Keratinocyte (primary cell): ENCODE results near the gene RHOF. TPM values are rescaled to one million over a fixed set of nuclear protein-coding genes. Genes with fewer than 3 reads are reported as not detected.

Source experiments
- DNase-seq: peaks from one replicate; pipeline ENCODE4 v3.0.0-alpha.2; 2011; ENCODE audit warnings: low read depth, missing footprints, low spot score
- FAIRE-seq: peaks from 2 replicates; lab custom pipeline; 2011; peaks lifted over from hg19 to GRCh38; lab: Jason Lieb, UNC
- H2AFZ ChIP-seq: 2 replicates; pipeline ENCODE4 v1.6.0; 2012; ENCODE audit warnings: low read length, control low read depth, inconsistent platforms; ENCODE audit not compliant: control insufficient read depth
- H3K27ac ChIP-seq: 2 replicates; pipeline ENCODE4 v1.5.1; 2011; ENCODE audit warnings: low read length; ENCODE audit not compliant: control insufficient read depth, insufficient read depth
- H3K27me3 ChIP-seq: 3 replicates; pipeline ENCODE4 v1.6.0; 2011; ENCODE audit warnings: low read length; ENCODE audit not compliant: control insufficient read depth, insufficient read depth; ENCODE audit errors: extremely low read depth
- H3K36me3 ChIP-seq, 2 experiments: 2 replicates in 1 of 2; 3 replicates in 1 of 2; pipeline ENCODE4 v1.5.1; 2011; ENCODE audit warnings: low read length in 2 of 2, mild to moderate bottlenecking in 1 of 2; ENCODE audit not compliant: control insufficient read depth in 2 of 2, insufficient read depth in 2 of 2; ENCODE audit errors: extremely low read depth in 1 of 2
- H3K4me1 ChIP-seq: 3 replicates; pipeline ENCODE4 v1.5.1; 2011; ENCODE audit warnings: low read length; ENCODE audit not compliant: control insufficient read depth, insufficient read depth; ENCODE audit errors: extremely low read depth
- H3K4me2 ChIP-seq: 3 replicates; pipeline ENCODE4 v1.6.0; 2011; ENCODE audit warnings: low read depth, low read length; ENCODE audit not compliant: control insufficient read depth, insufficient read depth; ENCODE audit errors: extremely low read depth
- H3K4me3 ChIP-seq, 3 experiments: fragments of 200-600 bp in 1 of 3; sonication (generic) in 1 of 3; 2 replicates in 2 of 3; 3 replicates in 1 of 3; pipeline ENCODE4 v1.5.1; 2011 to 2016; ENCODE audit warnings: low read length in 3 of 3, mild to moderate bottlenecking in 3 of 3, control low read depth in 2 of 3, inconsistent platforms in 1 of 3, low read depth in 1 of 3, mixed read lengths in 1 of 3, mixed run types in 1 of 3, moderate library complexity in 1 of 3; ENCODE audit not compliant: control insufficient read depth in 2 of 3, insufficient read depth in 2 of 3; ENCODE audit errors: extremely low read depth in 1 of 3
- H3K79me2 ChIP-seq: 2 replicates; pipeline ENCODE4 v1.6.0; 2012; ENCODE audit warnings: low read length; ENCODE audit not compliant: control insufficient read depth, insufficient read depth
- H3K9ac ChIP-seq: 3 replicates; pipeline ENCODE4 v1.6.0; 2011; ENCODE audit warnings: low read length; ENCODE audit not compliant: control insufficient read depth, insufficient read depth; ENCODE audit errors: extremely low read depth
- H3K9me1 ChIP-seq: 3 replicates; pipeline ENCODE4 v1.6.0; 2011; ENCODE audit warnings: low read length; ENCODE audit not compliant: control insufficient read depth, insufficient read depth; ENCODE audit errors: extremely low read depth
- H3K9me3 ChIP-seq: 2 replicates; pipeline ENCODE4 v1.5.1; 2012; ENCODE audit warnings: low read depth, low read length; ENCODE audit not compliant: control insufficient read depth
- H4K20me1 ChIP-seq: 3 replicates; pipeline ENCODE4 v1.6.0; 2011; ENCODE audit warnings: low read length; ENCODE audit not compliant: control insufficient read depth, insufficient read depth; ENCODE audit errors: extremely low read depth
- EZH2 ChIP-seq: IDR thresholded peaks from one replicate; pipeline ENCODE4 v1.6.1; 2012; ENCODE audit warnings: inconsistent platforms, mild to moderate bottlenecking, low read length, moderate library complexity
- dilution Hi-C: fragments of 300-500 bp; cut with MboI; formaldehyde crosslinking; loops from one replicate; pipeline ENCODE4 v1.7.0; 2020; ENCODE audit warnings: low sequenced_read_pairs; ENCODE audit not compliant: extremely low pct_ligation_motif_present
- polyA plus RNA-seq, 5 experiments: library from polyadenylated mRNA; depleted of rRNA in 3 of 5; stranded (reverse) in 3 of 5; stranded (forward) in 1 of 5; unstranded in 1 of 5; fragments of >200 nt; gene quantifications; 1 replicate in 1 of 5; 2 replicates in 3 of 5; 3 replicates in 1 of 5; pipeline versions ENCODE4 v1.2.1 to v1.2.3, GENCODE V29; 2011 to 2012; ENCODE audit warnings: missing spikeins in 2 of 5, low read depth in 1 of 5, low replicate concordance in 1 of 5
- TF ChIP-seq, protein P1 (sequence below), 3 experiments: IDR thresholded peaks in 1 of 3; conservative IDR thresholded peaks in 1 of 3; optimal IDR thresholded peaks in 1 of 3; 2 replicates in 2 of 3; 3 replicates in 1 of 3; pipeline versions ENCODE3 to v1.5.1; 2011; ENCODE audit warnings: low read length in 3 of 3, mild to moderate bottlenecking in 3 of 3, moderate library complexity in 2 of 3, control low read depth in 1 of 3, inconsistent platforms in 1 of 3; ENCODE audit not compliant: insufficient read depth in 2 of 3; ENCODE audit errors: extremely low read depth in 1 of 3

Gene RHOF
- polyA plus RNA-seq, 1 donor (not counting 4 experiments of a cell fraction or from before 2014, with no cell fraction given), result 2.8 TPM

DNA sequence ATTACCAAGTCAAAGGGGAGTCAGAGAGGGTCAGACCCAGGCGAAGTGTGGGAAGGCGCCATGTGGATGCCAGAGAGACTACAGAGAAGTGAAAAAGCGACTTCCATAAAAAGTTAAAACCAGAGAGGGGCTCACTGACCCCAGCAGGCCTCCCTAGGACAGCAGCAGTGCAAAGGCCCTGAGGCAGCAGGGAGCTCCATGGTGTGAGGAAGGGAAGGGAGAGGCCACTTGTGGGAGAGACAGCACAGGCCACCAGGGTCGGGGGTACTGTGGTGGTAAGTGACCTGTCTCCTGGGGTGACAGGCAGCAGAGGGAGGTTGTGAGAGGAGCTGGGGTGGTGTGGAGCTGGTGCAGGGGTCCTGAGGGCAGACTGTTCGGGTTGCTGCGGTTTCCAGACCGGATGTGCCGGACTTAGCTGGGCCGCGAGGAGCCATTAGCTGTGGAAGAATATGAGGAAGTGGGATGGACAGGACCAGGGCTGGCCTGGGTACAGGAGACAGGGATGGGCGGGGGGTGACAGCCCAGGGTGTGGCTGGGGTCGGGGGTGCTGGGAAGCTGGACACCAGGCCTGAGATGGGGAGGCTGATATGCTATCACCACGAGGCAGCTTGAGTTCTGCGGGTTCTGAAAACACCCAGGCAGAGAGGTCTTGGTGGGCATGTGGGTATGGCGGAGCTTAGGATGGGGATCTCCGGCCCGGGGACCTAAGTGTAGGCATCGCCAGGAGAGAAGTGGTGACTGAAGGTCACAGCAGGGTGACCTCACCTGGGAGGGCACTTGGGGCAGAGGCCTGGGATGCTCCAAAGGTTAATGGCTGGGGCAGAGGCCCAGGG lies 33.0 kb upstream of the RHOF start:
- FAIRE-seq, result no peak
- dilution Hi-C loops, result no loop called here
- H3K36me3 ChIP-seq, result peaks cover 37 to 42% of the 10 kb centered on the region in 2 experiments

GRCh38 chr12:121825041-121825523 lies 31.6 kb upstream of the RHOF start:
- no peak for TF ChIP-seq EZH2
- TF ChIP-seq, protein P1, sequence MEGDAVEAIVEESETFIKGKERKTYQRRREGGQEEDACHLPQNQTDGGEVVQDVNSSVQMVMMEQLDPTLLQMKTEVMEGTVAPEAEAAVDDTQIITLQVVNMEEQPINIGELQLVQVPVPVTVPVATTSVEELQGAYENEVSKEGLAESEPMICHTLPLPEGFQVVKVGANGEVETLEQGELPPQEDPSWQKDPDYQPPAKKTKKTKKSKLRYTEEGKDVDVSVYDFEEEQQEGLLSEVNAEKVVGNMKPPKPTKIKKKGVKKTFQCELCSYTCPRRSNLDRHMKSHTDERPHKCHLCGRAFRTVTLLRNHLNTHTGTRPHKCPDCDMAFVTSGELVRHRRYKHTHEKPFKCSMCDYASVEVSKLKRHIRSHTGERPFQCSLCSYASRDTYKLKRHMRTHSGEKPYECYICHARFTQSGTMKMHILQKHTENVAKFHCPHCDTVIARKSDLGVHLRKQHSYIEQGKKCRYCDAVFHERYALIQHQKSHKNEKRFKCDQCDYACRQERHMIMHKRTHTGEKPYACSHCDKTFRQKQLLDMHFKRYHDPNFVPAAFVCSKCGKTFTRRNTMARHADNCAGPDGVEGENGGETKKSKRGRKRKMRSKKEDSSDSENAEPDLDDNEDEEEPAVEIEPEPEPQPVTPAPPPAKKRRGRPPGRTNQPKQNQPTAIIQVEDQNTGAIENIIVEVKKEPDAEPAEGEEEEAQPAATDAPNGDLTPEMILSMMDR (optimal IDR thresholded peaks at IDR 0.05 in 1 of 3, IDR thresholded peaks at IDR 0.05 in 1 of 3, conservative IDR thresholded peaks at IDR 0.05 in 1 of 3; ENCODE audit: extremely low read depth in 1 of 3, insufficient read depth in 2 of 3, low read length in 3 of 3), result no peak
- DNase-seq, result no peak
- Histone ChIP-seq H3K9ac (no peak overlapping the region), H3K4me1 (no peaks in the 10 kb centered on the region), H3K27me3 (no peaks in the 10 kb centered on the region), H3K9me3 (no peaks in the 10 kb centered on the region), H3K36me3 (peaks cover 31 to 40% of the 10 kb centered on the region in 2 experiments), H2AFZ (no peak overlapping the region), H3K9me1 (no peaks in the 10 kb centered on the region), H3K79me2 (no peaks in the 10 kb centered on the region), H3K4me3 (no peak overlapping the region), H4K20me1 (peaks cover 3% of the 10 kb centered on the region), H3K4me2 (no peak overlapping the region), H3K27ac (no peak overlapping the region)
- FAIRE-seq, result no peak
- dilution Hi-C loops, result no loop called here

More for the DNA sequence above, 33.0 kb upstream of the RHOF start:
- Histone ChIP-seq H3K9me3 (no peaks in the 10 kb centered on the region), H3K27ac (no peak overlapping the region), H3K9me1 (no peaks in the 10 kb centered on the region), H3K4me2 (no peak overlapping the region), H3K79me2 (no peaks in the 10 kb centered on the region), H3K27me3 (no peaks in the 10 kb centered on the region), H3K4me1 (no peaks in the 10 kb centered on the region), H3K9ac (no peak overlapping the region), H4K20me1 (peaks cover 3% of the 10 kb centered on the region), H2AFZ (no peak overlapping the region), H3K4me3 (no peak overlapping the region)
- DNase-seq, result no peak
- no peak for TF ChIP-seq EZH2
- TF ChIP-seq, protein P1 (optimal IDR thresholded peaks at IDR 0.05 in 1 of 3, IDR thresholded peaks at IDR 0.05 in 1 of 3, conservative IDR thresholded peaks at IDR 0.05 in 1 of 3; ENCODE audit: extremely low read depth in 1 of 3, insufficient read depth in 2 of 3, low read length in 3 of 3), result no peak
